GM19463 (cell line): ENCODE data around the gene ASXL2.
"Not testable (repeated sequence)": the region's sequence is repeated elsewhere in the genome, so short reads cannot be mapped to it uniquely, and the experiment has no call there.

Source experiments
- ATAC-seq: cut with Tn5 transposase; IDR thresholded peaks from one replicate; pipeline ENCODE4 v1.9.1; 2021; ENCODE audit warnings: mild to moderate bottlenecking, moderate library complexity; ENCODE audit not compliant: unreplicated experiment

Gene ASXL2

DNA sequence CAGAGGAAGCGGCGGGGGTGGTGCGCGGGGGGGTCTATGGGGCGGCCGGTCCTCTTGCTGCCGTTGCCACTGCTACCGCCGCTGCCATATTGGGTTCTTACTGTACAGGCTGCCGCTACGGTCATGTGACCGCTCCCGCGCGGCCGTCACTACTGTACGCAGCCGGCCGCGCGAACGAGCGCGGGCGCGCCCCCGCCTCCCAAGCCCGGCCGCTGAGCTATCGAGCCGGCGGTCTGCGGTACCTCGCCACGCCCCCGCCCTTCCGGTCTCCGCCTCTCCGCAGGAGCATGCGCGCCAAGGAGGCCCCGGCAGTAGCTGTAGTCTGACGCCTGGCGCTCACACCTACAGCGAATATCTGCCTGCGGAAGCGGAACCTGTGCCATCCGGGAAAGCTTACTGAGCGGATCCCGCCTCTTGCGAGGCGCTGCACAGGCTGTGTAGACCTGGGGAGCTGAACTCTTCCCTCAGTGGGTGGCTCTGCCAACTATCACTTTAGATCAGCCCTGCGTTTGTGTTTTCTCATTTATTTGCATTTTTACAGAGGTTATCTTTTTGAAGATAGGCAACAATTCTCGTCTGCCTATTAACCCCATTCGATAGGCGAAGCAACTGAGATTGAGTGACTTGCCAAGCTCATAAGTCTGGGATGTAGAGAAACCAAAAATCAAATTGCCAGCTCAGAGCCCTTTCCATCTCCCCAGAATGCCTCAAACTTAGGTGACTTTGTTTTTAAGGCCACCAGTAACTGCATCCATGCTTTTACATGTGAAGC is at the start of gene ASXL2:
TSS of gene ASXL2 (minus strand) at position 127 of the 772 bp plus-strand sequence. CDS start 265 bp downstream, outside the sequence.
- ATAC-seq, result peak; percentile 87

GRCh38 chr2:25926984-25927756 is 48.9 kb upstream of the ASXL2 start:
- ATAC-seq, result no peak

GRCh38 chr2:25922501-25922900 is 44.2 kb upstream of the ASXL2 start:
- ATAC-seq, result no peak

GRCh38 chr2:25920786-25921415 is 42.6 kb upstream of the ASXL2 start:
- ATAC-seq, result no peak

DNA sequence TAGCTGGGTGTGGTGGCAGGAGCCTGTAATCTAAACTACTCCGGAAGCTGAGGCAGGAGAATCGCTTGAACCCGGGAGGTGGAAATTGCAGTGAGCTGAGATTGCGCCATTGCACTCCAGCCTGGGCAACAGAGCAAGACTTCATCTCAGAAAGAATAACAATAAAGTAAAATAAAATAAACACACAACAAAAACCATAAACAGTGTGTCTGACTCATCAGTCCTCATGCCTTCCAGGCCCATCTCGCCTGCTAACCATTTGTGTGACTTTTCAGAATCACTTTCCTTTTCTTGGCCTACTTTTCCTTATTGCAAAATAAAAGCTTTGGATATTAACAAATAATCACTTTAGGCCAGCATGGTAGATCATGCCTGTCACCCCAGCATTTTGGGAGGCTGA is 42.0 kb upstream of the ASXL2 start:
- ATAC-seq, result no peak

DNA sequence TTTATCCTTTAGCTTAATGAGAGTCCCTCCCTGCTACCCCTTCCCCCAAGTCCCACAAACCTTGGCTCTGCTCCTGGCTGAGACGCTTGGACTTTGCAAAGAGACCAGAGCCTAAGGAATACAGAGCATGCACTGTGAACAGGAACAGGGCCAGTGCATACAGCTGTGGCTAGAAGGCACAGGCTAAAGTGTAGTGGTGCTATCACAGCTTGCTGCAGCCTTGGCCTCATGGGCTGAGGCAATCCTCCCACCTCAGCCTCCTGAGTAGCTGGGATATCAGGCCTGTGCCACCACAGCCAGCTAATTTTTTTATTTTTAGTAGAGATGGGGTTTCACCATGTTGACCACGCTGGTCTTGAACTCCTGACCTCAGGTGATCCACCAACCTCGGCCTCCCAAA is 39.5 kb upstream of the ASXL2 start:
- no peak for ATAC-seq

- ATAC-seq, result not testable (repeated sequence)
Measured at GRCh38 chr2:25917411-25917810, 39.1 kb upstream of the ASXL2 start.

GRCh38 chr2:25915944-25916772 is 37.9 kb upstream of the ASXL2 start:
- not testable (repeated sequence) for ATAC-seq

GRCh38 chr2:25915411-25915810 is 37.1 kb upstream of the ASXL2 start:
- ATAC-seq, result not testable (repeated sequence)

- not testable (repeated sequence) for ATAC-seq
Measured at GRCh38 chr2:25913696-25913973, 35.3 kb upstream of the ASXL2 start.

DNA sequence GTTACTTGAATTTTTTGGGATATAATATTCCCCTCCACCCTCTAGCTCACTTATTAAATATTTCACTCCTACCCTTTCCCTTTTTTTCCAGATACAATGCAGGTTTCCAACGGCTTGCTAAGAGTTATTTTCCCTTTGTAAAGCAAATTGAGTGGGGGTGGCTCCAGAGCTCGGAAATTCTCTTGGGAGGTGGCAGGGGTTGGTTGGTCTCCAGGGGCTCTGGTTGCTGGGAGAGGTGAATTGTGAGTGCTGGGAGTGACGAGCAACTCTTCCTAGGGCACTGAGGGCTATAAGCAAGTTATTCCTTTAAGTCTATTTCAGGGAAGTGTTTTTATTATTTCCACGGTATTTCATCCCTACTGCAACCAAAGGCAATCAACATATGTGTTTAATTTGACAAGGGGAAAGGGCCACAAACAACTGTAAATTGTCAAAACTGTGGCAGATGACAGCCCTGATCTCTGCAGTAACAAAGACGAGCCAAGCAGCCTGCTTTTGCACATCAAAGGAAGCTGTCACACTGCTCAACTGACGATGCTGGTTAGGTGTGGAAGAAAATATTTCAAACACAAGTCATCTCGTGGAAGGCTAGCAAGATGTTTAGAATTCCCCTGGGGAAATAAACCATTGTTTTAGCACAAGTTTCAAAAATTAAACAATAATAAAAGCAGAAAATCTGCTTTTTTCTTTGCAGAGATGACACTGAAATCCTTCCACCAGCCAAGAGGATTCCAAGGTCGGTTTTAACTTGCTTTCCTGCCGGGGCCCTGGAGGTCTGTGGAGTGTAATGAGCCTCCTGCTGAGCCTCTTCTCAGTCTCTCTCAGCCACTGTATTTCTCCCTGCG is 34.8 kb upstream of the ASXL2 start:
- no peak for ATAC-seq

DNA sequence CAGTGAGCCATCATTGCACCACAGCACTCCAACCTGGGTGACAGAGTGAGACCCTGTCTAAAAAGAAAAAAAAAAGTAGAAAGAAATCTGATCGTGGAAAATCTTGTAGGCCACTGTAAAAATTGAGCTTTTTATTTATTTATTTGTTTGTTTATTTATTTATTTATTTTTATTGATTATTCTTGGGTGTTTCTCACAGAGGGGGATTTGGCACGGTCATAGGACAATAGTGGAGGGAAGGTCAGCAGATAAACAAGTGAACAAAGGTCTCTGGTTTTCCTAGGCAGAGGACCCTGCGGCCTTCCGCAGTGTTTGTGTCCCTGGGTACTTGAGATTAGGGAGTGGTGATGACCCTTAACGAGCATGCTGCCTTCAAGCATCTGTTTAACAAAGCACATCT is 31.3 kb upstream of the ASXL2 start:
- not testable (repeated sequence) for ATAC-seq

GRCh38 chr2:25905126-25905525 is 26.8 kb upstream of the ASXL2 start:
- ATAC-seq, result no peak

DNA sequence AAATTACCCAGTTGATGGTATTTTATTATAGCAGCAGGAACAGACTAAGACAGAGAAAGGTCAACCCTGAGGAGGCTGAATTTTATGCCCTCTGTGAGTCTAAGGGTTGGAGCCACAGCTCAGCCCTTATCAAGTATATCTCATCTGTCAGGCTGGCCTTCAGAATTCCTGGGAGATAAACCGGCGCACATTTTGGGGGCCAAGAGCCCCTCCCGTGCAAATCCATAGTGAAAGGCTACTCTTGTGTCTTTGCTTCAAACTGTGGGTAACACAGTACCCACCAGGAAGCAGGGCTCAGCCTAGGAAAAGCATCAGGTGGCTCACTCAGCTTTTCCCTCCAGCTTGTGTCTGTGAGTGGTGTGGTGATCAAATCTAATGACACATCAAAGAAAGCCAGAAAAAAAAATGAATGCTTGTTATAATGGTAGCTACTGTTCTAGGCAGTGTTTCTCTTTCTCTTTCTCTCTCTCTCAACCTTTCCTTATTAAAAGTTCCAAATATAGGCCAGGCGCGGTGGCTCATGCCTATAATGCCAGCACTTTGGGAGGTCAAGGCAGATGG is 25.0 kb upstream of the ASXL2 start:
- no peak for ATAC-seq

GRCh38 chr2:25899404-25899970 is 21.2 kb upstream of the ASXL2 start:
- ATAC-seq, result no peak

GRCh38 chr2:25897506-25897905 is 19.2 kb upstream of the ASXL2 start:
- ATAC-seq, result no peak

- ATAC-seq, result not testable (repeated sequence)
Measured at GRCh38 chr2:25896308-25896707, 18.0 kb upstream of the ASXL2 start.

GRCh38 chr2:25895610-25896009 is 17.3 kb upstream of the ASXL2 start:
- ATAC-seq, result no peak

DNA sequence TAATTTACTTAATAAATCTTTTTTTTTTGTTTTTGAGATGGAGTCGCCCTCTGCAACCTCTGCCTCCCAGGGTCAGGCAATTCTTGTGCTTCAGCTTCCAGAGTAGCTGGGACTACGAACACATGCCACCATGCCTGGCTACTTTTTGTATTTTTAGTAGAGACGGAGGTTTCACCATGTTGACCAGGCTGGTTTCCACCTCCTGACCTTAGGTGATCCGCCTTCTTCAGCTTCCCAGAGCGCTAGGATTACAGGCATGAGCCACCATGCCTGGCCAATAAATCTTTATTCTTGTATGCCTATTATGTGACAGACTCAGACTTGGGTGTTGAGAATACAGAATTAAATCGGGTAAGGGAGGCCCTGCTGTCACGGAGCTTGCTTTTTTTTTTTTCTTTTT is 16.7 kb upstream of the ASXL2 start:
- no peak for ATAC-seq
